ENCODE measurements around the gene ATP2B2.

GRCh38 chr3:10280571-10280970 is 224.8 kb downstream of the ATP2B2 start:
- TF ChIP-seq CTCF (IDR thresholded peaks at IDR 0.05) (no peak), POLR2A (IDR thresholded peaks at IDR 0.05) (no peak)

Data from thyroid gland (tissue), 4 donors.